ENCODE results near the gene IL31.

Gene IL31

GRCh38 chr12:122174155-122174845 is at the start of gene IL31:
IL31 (minus strand) TSS chr12:122174221; CDS start chr12:122174172, 49 bp downstream.
- no peaks in the 10 kb centered on the region for H3K27me3 ChIP-seq (ENCODE audit: control insufficient read depth, insufficient read depth, low read length)
- H3K4me1 ChIP-seq: no peaks in the 10 kb centered on the region
- no peaks in the 10 kb centered on the region for H3K79me2 ChIP-seq
- no peak within 1 kb of the TSS for H2AFZ ChIP-seq
- no peak within 1 kb of the TSS for H3K4me3 ChIP-seq (ENCODE audit: low read depth, low read length)
- H3K4me2 ChIP-seq (ENCODE audit: low read length): no peak within 1 kb of the TSS
- no peak for TF ChIP-seq CTCF (IDR thresholded peaks at IDR 0.05)
- no peaks in the 10 kb centered on the region for H3K36me3 ChIP-seq (ENCODE audit: control insufficient read depth, insufficient read depth, low read length)
- no peaks in the 10 kb centered on the region for H3K9me3 ChIP-seq (ENCODE audit: control insufficient read depth, low read length)
- H3K9ac ChIP-seq: no peak within 1 kb of the TSS
- no peak within 1 kb of the TSS for H3K27ac ChIP-seq

GRCh38 chr12:122216445-122216844 is 42.4 kb upstream of the IL31 start:
- H3K79me2 ChIP-seq: peaks cover 27% of the 10 kb centered on the region
- no peak overlapping the region for H3K4me2 ChIP-seq (ENCODE audit: low read length)

GRCh38 chr12:122215771-122216170 is 41.8 kb upstream of the IL31 start:
- Histone ChIP-seq H3K9ac (no peak overlapping the region), H3K4me1 (no peaks in the 10 kb centered on the region), H3K27me3 (ENCODE audit: control insufficient read depth, insufficient read depth, low read length) (no peaks in the 10 kb centered on the region), H3K4me2 (ENCODE audit: low read length) (peak overlapping the region; percentile 25), H2AFZ (no peak overlapping the region), H3K4me3 (ENCODE audit: low read depth, low read length) (no peak overlapping the region), H3K36me3 (ENCODE audit: control insufficient read depth, insufficient read depth, low read length) (no peaks in the 10 kb centered on the region), H3K9me3 (ENCODE audit: control insufficient read depth, low read length) (no peaks in the 10 kb centered on the region), H3K27ac (no peak overlapping the region), H3K79me2 (peaks cover 26% of the 10 kb centered on the region)
- TF ChIP-seq CTCF (IDR thresholded peaks at IDR 0.05): no peak

More at GRCh38 chr12:122216445-122216844, 42.4 kb upstream of the IL31 start:
- Histone ChIP-seq H3K4me3 (ENCODE audit: low read depth, low read length) (no peak overlapping the region), H3K36me3 (ENCODE audit: control insufficient read depth, insufficient read depth, low read length) (no peaks in the 10 kb centered on the region), H3K27ac (no peak overlapping the region), H2AFZ (no peak overlapping the region), H3K27me3 (ENCODE audit: control insufficient read depth, insufficient read depth, low read length) (no peaks in the 10 kb centered on the region), H3K4me1 (no peaks in the 10 kb centered on the region), H3K9me3 (ENCODE audit: control insufficient read depth, low read length) (no peaks in the 10 kb centered on the region), H3K9ac (no peak overlapping the region)
- no peak for TF ChIP-seq CTCF (IDR thresholded peaks at IDR 0.05)

GRCh38 chr12:122208073-122208820 is 34.2 kb upstream of the IL31 start:
- no peak overlapping the region for H3K9ac ChIP-seq
- no peaks in the 10 kb centered on the region for H3K9me3 ChIP-seq (ENCODE audit: control insufficient read depth, low read length)
- no peaks in the 10 kb centered on the region for H3K27me3 ChIP-seq (ENCODE audit: control insufficient read depth, insufficient read depth, low read length)
- no peak overlapping the region for H3K4me2 ChIP-seq (ENCODE audit: low read length)
- H3K36me3 ChIP-seq (ENCODE audit: control insufficient read depth, insufficient read depth, low read length): no peaks in the 10 kb centered on the region
- TF ChIP-seq CTCF (IDR thresholded peaks at IDR 0.05): no peak
- no peak overlapping the region for H3K27ac ChIP-seq
- peaks cover 2% of the 10 kb centered on the region for H3K79me2 ChIP-seq
- H3K4me3 ChIP-seq (ENCODE audit: low read depth, low read length): no peak overlapping the region
- no peak overlapping the region for H2AFZ ChIP-seq
- H3K4me1 ChIP-seq: no peaks in the 10 kb centered on the region
